Neutrophil (primary cell): Measurements from ENCODE around the gene METTL1.

Experiments
- H3K27ac ChIP-seq: fragments of 200-600 bp; sonication (generic); 2 replicates; pipeline ENCODE4 v1.5.1; 2016; ENCODE audit warnings: mild to moderate bottlenecking, moderate library complexity
- H3K27me3 ChIP-seq: fragments of 200-600 bp; sonication (generic); 2 replicates; pipeline ENCODE4 v1.6.0; 2016; ENCODE audit warnings: mild to moderate bottlenecking
- H3K36me3 ChIP-seq: fragments of 200-600 bp; sonication (generic); 2 replicates; pipeline ENCODE4 v1.5.1; 2017
- H3K4me1 ChIP-seq, 2 experiments: fragments of 200-600 bp in 1 of 2; sonication (generic) in 1 of 2; 1 replicate in 1 of 2; 2 replicates in 1 of 2; pipeline versions ENCODE4 v1.5.1 to v1.6.1; 2013 to 2016; ENCODE audit warnings: low read depth in 1 of 2, low read length in 1 of 2, mild to moderate bottlenecking in 1 of 2, moderate library complexity in 1 of 2; ENCODE audit not compliant: control insufficient read depth in 1 of 2, insufficient read depth in 1 of 2
- H3K4me3 ChIP-seq, 2 experiments: fragments of 200-600 bp in 1 of 2; sonication (generic) in 1 of 2; 1 replicate in 1 of 2; 2 replicates in 1 of 2; pipeline ENCODE4 v1.5.1; 2013 to 2016; ENCODE audit warnings: low read depth in 1 of 2, low read length in 1 of 2, mild to moderate bottlenecking in 1 of 2, moderate library complexity in 1 of 2
- H3K9me3 ChIP-seq: fragments of 200-600 bp; sonication (generic); 2 replicates; pipeline ENCODE4 v1.5.1; 2016
- CTCF ChIP-seq: fragments of 200-600 bp; sonication (generic); IDR thresholded peaks from 2 replicates; pipeline ENCODE4 v1.5.1; 2016; ENCODE audit warnings: antibody characterized with exemption

METTL1 gene

GRCh38 chr12:57796996-57797395 lies 25.1 kb upstream of the METTL1 start:
- Histone ChIP-seq H3K27me3 (no peaks in the 10 kb centered on the region), H3K27ac (no peak overlapping the region), H3K4me3 (no peak overlapping the region), H3K9me3 (no peaks in the 10 kb centered on the region), H3K36me3 (peaks cover 81% of the 10 kb centered on the region), H3K4me1 (peaks cover 7 to 8% of the 10 kb centered on the region in 2 experiments)
- TF ChIP-seq CTCF: no peak

DNA sequence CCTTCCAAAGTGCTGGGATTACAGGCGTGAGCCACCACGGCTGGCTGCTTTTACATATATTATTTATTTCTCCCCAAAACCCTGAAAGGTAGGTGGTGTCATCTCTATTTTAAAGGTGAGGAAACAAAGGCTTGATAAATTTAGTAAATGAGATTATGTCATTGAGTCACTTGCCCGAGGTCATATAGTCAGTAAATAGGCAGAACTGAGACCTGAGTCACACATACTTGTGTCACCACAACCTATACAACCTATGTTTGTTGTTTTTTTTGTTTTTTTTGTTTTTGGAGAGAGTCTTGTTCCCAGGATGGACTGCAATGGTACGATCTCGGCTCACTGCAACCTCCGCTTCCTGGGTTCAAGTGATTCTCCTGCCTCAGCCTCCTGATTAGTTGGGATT lies 23.4 kb upstream of the METTL1 start:
- Histone ChIP-seq H3K4me3 (no peak overlapping the region), H3K9me3 (no peaks in the 10 kb centered on the region), H3K27ac (no peak overlapping the region), H3K4me1 (peaks cover 7 to 8% of the 10 kb centered on the region in 2 experiments), H3K36me3 (peaks cover 69% of the 10 kb centered on the region), H3K27me3 (no peaks in the 10 kb centered on the region)
- no peak for TF ChIP-seq CTCF

GRCh38 chr12:57793920-57794319 lies 22.0 kb upstream of the METTL1 start:
- Histone ChIP-seq H3K4me3 (no peak overlapping the region), H3K27me3 (no peaks in the 10 kb centered on the region), H3K4me1 (peaks cover 7 to 8% of the 10 kb centered on the region in 2 experiments), H3K27ac (no peak overlapping the region), H3K9me3 (no peaks in the 10 kb centered on the region), H3K36me3 (peaks cover 60% of the 10 kb centered on the region)
- no peak for TF ChIP-seq CTCF

DNA sequence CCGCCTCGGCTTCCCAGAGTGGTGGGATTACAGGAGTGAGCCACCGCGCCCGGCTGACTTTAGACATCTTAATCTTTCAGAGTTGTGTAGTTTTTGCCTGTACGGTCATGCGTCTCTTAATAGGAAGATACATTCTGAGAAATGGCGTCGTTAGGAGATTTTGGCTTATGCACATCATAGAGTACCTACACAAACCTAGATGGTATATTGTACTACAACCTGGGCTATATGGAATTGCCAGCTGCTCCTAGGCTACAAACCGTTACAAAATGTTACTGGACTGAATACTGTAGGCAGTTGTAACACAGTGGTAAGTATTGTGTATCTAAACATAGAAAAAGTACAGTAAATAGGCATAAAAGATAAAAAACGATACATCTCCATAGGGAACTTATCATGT lies 12.0 kb upstream of the METTL1 start:
- Histone ChIP-seq H3K4me1 (peaks cover 26 to 30% of the 10 kb centered on the region in 2 experiments), H3K27ac (no peak overlapping the region), H3K9me3 (no peaks in the 10 kb centered on the region), H3K4me3 (no peak overlapping the region), H3K36me3 (peaks cover 31% of the 10 kb centered on the region), H3K27me3 (no peaks in the 10 kb centered on the region)
- no peak for TF ChIP-seq CTCF

DNA sequence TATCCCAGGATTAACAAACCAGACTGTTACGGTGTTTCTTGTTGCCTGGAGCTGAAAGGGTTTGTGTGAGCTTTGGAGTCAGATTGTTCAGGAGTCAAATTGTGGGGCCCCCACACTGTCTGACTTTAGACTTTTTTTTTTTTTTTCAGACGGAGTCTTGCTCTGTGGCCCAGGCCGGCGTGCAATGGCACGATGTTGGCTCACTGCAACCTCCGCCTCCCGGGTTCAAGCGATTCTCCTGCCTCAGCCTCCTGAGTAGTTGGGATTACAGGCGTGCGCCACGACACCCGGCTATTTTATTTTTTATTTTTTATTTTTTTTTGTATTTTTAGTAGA lies 11.5 kb upstream of the METTL1 start:
- Histone ChIP-seq H3K27ac (no peak overlapping the region), H3K4me3 (peak overlapping the region; percentile 70 to 83), H3K4me1 (peaks cover 26 to 30% of the 10 kb centered on the region in 2 experiments), H3K9me3 (no peaks in the 10 kb centered on the region), H3K27me3 (no peaks in the 10 kb centered on the region), H3K36me3 (peaks cover 27% of the 10 kb centered on the region)
- no peak for TF ChIP-seq CTCF
